ELF-1 (cell line): Measurements from ENCODE around the gene AGK.
"Not testable (repeated sequence)": the region's sequence is repeated elsewhere in the genome, so short reads cannot be mapped to it uniquely, and the experiment has no call there.

ENCODE experiments used
- DNase-seq: peaks from one replicate; pipeline ENCODE4 v3.0.0-alpha.2; 2016; ENCODE audit warnings: low read depth, low spot score

The AGK gene

DNA sequence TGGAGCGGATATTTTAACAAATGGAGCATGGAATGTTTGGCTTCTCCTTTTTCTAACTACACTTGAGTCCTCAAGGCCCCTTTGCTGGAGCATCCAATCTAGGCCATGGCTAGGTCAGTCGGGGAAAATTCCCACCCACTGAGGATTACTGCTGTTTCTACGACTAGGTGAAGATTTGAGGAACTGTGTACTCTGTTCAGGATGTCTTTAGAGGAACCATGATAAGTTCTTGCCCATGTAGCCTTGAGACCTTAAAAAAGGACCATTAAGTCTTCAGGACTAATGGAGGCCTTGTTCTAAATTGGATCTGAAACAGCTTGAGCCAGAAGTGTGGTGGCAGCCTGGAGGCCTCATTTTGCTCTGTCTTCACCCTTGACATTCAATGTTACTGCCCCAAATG, 6.2 kb downstream of the AGK start:
- DNase-seq = no peak

DNA sequence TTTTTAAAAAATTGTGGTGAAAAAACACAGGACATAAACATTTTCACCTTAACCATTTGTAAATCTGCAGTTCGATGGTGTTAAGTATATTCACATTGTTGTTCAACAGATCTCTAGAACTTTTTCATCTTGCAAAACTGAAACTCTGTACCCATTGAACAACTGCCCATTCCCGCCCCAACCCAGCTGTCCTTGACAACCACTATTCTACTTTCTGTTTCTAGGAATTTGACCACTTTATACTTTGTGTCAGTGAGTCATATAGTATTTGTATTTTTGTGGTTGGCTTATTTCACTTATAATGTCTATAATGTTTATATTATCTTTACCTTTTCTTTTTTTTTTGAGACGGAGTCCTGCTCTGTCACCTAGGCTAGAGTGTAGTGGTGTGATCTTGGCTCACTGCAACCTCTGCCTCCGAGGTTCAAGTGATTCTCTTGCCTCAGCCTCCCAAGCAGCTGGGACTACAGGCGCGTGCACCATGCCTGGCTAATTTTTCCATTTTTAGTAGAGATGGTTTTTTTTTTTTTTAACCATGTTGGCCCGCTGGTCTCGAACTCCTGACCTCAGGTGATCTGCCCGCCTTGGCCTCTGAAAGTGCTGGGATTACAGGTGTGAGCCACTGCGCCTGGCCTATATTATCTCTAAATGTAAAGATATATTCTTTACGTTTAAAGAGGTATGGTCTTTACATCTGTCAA, 6.8 kb downstream of the AGK start:
- not testable (repeated sequence) for DNase-seq

DNA sequence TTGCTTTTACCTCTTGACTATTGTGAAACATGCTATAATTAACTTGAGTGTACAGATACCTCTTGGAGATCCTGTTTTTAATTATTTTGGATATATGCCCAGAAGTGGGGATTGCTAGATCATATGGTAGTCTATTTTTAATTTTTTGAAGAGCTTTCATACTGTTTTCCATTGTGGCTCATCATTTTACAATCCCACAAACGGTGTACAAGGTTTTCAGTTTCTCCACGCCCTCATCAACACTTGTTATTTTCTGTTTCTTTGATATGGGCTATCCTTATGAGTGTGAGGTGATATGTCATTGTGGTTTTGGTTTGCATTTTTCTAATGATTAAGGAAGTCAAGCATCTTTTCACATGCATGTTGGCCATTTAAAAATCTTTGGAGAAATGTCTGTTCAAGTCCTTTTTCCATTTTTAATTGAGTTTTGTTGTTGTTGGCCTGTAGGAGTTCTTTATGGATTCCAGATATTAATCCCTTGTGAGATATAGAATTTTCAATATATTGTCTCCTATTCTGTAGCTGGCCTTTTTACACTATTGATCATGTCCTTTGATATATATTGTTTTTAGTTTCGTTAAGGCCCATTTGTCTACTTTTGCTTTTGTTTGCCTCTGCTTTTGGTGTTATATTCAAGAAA, 7.5 kb downstream of the AGK start:
- no peak for DNase-seq

DNA sequence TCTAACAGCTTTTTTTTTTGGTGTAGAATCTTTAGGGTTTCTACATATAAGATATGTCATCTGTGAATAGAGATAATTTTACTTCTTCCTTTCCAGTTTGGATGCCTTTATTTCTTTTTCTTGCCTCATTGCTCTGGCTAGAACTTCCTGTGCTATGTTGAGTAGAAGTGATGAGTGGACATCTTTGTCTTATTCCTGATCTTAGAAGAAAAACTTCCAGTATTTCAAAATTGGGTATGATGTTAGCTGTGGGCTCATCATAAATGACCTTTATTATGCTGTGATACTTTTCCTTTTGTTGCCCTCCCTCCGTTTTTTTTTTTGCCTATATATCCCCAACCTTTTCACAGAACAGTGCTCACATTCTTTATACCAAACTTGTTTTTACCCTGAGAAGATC, 8.8 kb downstream of the AGK start:
- no peak for DNase-seq

DNA sequence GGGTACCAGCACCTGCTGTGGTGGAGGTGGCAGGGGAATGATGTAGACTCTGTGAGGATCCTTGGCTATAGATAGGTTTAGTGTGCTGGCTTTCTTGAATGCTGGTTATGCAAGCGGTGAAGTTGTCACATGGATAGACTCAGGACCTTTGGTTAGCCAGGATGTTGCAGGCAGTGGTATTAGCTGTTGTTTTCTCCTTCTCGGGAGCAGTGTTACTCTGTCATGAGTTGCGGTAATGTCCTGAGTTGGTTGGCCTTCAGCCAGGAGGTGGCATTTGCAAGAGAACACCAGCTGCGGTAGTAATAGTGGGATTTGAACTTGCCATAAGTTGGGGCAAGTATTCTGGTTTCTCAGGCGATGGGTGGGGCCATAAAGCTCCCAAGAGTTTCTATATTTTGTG, 10.8 kb downstream of the AGK start:
- DNase-seq = no peak

DNA sequence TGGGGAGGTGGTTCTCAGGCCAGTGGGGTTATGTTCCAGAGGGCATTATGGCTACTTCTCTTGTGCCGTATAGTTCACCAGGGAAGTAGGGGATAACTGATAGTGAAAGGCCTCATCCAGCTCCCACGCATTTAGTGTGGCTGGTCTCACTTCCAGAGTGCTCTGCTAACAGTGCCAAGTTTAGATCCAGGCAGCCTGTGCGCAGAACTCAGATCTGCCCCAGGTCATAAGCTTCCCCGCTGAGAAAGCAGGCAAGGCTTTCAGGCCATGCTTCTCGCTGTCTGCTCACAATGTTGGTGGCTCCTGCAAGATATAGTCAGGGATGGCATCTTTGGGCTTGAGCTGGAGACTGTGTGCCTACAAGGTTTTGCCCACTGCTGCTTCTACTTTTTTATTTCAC, 11.3 kb downstream of the AGK start:
- DNase-seq = no peak

DNA sequence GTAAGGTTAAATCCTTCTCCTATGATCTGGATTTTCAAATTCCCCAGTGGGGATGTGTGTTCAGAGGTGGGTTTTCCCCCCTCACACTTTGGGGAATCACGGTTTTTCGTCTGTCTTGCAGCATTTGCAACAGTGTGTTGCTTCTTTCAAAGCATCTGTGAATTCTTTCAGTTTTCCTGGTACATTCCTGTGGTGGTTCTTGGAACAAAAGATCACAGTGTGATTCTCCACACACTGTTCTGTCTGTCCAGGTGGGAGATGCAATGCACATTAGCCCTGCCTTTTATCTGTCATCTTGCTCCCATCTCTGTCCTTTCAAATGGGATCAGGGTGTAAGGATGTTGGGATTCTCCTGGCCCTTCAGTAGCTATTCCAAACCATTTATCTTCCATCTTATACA, 11.8 kb downstream of the AGK start:
- DNase-seq = no peak

DNA sequence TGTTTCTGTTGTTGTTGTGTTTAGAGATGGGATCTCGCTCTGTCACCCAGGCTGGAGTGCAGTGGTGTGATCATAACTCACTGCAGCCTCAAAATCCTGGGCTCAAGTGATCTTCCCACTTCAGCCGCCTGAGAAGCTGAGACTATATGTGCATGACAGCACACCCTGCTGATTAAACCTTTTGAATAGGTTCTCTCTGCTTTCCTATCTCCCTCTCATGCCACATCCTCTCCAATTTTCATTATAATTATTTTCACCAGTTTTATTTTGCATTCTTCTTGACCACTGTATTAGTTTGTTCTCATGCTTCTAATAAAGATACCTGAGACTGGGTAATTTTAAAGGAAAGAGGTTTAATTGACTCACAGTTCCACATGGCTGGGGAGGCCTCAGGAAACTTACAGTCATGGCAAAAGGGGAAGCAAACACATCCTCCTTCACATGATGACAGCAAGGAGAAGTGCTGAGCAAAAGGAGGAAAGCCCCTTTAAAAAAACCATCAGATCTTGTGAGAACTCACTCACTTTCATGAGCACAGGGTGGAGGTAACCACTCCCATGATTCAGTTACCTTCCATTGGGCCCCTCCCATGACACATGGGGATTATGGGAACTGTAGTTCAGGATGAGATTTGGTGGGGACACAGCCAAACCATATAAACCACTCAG, 12.9 kb downstream of the AGK start:
- no peak for DNase-seq

DNA sequence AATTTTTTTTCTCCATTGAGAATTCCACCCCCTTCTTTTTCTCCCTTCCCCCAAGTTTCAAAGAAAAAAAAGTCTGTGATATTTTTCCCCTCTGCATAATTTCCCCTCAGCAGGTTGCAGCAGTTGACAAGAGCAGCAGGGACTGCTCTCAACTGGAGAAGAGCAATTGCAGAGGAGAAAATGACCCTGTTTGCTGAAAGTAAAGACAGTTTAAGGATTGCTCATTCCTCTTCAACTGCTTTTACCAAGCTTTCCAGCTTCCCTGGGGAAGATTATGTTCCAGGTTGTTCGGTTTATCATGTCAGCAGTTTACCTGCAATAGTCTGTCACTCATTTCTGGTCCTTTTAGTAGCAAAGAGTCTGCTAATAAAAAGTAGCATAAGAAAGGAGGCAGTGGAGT, 16.2 kb downstream of the AGK start:
- DNase-seq = no peak

DNA sequence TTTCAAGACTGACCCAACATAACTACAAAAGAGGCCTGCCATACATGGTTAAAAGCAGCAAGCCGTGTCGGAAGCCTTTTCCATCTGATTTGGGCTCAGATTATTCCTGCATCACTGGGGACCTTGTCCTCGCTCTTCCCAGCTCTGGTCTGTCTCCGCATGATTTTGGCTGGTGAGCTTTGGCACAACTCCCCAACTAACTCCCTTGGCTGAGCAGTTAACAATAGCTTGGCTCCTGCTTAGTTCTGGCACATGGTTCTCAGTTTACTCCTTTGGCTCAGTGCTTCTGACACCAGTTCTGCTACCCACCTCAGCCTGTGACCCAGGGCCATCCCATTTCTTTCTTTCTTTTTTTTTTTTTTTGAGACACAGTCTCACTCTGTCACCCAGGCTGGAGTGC, 17.0 kb downstream of the AGK start:
- DNase-seq = no peak

DNA sequence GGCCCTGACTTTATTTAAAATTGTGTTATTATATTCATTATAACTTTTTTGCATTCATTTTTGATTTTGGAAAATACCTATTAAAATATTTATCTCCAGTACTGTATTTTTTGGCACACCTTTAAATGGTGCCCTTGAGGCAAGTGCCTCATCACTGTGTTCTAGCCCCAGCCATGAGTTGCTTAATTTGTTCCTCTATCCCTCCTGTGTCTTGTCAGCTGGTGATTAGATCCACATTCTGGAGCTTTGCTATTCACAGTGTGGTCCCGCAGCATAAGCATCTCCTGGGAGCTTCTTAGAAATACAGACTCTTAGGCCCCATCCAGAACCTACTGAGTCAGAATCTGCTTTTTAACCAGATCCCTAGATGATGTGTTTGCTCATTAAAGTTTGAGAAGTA, 19.8 kb downstream of the AGK start:
- no peak for DNase-seq

DNA sequence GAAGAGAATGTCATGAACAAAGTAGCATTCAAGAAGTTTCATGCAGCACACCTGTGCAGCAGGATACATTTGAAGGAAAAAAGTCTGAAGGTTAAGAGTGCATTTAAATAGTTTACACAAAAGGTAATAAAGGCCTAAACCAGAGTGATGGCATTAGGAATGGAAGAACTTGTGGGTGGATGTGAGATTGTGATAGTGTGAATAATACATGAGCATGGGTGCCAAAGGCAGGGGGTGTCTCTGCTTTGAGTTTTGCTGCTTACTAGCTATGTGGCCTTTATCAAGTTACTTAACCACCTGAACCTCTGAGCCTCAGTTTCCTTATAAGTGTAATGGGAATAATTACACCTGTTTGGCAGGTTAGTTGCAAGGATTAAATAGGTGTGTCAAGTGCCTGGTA, 21.0 kb downstream of the AGK start:
- no peak for DNase-seq

DNA sequence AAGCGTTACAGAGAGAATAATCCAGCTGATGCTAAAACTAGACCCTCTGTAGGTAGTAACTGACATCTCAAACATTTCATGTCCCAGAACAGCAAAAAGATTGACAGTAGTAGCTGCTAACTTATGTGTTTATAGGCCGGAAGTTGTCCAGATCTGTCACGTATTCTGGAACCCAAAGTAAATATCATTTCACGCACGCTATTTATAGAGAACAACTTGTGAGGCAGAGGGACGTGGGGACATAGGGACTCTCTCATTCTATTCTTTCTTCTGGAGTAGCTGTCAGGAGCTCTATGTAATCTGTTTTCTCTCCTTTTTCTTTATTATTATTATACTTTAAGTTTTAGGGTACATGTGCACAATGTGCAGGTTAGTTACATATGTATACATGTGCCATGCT, 22.3 kb downstream of the AGK start:
- DNase-seq = no peak

DNA sequence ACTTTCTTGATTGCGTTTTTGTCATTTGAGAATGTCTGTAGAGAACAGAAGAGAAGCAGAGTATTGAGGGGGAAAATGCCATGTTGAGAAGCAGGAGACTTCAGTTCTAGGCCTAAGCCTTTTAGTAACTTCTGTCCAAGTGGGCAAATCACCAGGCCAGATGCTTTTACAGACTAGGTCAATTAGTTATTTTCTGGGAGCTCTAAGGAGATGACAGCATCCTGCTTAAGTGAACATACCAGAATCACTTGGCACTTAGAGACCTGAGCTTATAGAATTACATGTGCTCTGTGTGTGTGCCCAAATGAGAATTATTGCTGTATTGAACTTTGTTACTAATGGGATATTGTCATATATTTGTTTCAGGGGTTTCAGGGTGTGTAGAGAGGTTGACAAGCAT, 24.0 kb downstream of the AGK start:
- no peak for DNase-seq

DNA sequence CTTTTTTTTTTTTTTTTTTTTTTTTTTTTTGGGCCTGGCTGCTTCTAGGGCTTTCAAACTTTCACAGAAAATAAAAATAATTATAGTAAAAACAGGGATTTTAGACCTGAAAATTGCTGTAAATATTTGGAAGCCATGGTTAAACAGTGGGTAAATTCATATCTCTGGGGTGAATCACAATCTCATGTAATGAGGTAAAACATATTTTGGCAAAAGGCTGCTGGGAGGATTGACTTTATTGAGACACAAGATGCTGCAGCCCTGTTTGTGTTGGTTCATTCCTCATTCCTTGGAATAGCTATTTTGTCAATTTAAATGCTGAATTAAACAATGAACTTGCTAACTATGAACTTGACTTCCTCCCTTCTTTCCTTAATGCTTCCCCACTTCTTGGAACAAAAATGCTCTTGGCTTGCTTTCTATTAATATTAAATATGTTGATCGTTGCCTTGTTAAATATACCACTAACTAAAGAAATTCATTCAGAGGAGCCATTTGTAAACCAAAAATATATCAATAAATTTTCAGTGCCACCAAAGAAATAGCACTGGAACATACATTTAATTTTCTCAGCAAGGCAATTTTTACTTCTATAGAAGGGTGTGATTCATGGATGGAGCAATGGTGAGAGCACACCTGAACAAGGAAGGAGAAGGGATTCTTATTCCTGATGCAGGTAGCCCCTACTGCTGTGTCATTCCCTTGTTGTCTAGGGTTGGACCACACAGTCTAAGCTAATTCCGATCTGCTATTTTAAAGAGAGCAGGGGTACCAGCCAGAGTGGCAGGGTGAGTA, 24.6 kb downstream of the AGK start:
- DNase-seq = no peak

DNA sequence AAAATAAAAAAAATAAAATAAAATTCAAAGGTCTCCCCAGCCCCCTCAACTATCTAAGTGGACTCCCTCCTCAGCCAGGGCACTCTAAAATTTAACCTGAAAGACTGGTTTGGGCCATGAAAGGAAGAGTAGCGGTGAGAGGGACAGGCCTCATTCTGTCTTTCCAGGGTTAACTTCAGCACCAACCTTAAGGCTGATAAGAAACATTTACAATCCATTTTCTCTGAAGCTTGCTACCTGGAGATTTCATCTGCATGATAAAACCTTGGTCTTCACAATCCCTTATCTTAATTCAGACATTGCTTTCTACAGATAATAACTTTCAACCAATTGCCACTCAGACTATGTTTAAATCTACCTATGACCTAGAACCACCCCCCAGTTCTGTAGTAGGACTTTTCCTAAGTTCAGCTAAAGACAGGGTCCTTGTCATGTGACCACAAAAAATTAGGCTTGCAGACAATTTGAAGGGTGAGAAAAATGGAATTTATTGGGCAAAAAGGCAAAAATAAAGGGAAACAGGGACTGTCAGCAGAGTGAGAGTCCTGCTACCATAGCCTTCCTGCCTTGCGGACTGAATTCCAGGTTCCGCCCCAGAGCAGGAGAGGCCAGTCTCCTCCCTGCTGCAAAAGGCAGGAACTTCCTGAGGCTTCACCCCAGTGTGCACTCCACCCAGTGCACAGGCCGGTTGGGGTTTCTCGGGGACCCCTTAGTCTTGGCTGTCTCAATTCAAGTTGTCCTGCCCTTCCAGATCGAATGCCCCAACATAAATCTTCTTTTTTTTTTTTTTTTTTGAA, 26.0 kb downstream of the AGK start:
- DNase-seq = no peak

DNA sequence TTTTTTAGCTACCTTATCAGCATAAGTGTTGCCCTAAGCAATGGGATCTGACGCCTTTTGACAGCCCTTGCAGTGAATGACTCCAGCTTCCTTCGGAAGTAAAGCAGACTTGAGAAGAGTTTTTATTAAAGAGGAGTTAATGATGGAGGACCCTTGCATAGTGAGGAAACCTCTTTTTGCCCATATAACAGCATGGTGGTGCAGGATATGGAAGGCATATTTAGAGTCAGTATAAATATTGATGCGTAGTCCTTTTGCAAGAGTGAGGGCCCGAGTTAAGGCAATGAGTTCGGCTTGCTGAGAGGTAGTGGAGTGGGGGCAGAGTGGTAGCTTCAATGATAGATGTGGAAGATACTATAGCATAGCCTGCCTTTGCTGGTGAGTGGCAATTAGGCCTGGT, 28.7 kb downstream of the AGK start:
- DNase-seq = not testable (repeated sequence)

DNA sequence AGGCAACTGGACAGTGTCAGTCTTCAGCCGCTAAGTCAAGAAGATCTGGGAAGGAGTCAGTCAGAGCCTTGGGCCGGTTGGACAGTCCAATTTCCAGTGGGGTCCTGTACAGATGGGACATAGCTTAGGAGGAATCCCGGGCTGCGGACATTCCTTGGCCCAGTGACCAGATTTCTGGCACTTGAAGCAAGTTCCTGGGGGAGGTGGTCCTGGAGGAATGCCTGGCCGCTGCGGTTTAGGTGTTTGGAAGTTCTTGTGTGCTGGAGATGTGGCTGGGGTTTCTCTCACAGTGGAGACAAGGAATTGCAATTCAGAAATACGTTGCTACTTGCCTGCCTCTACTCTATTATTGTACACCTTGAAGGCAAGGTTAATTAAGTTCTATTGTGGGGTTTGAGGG, 30.9 kb downstream of the AGK start:
- DNase-seq = not testable (repeated sequence)

DNA sequence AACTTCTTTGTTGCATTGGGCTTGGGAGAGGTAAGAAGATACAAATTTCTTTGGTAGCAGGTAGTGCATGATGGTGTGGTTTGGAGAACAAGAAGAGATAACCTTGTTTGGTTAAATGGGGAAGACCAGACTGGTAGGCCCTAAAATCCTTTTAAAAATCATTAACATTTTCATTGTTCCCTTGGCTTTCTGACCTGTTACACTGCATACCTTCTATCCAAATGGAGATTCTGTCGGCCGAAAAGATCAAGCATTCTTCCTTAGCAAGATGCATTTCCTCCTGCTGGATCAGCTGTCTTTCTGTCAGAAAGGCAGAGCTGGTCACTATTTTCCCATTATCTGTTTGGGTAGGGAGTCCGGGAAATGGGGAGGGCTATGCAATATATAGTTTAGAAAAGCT, 33.7 kb downstream of the AGK start:
- peak; percentile 67 for DNase-seq

DNA sequence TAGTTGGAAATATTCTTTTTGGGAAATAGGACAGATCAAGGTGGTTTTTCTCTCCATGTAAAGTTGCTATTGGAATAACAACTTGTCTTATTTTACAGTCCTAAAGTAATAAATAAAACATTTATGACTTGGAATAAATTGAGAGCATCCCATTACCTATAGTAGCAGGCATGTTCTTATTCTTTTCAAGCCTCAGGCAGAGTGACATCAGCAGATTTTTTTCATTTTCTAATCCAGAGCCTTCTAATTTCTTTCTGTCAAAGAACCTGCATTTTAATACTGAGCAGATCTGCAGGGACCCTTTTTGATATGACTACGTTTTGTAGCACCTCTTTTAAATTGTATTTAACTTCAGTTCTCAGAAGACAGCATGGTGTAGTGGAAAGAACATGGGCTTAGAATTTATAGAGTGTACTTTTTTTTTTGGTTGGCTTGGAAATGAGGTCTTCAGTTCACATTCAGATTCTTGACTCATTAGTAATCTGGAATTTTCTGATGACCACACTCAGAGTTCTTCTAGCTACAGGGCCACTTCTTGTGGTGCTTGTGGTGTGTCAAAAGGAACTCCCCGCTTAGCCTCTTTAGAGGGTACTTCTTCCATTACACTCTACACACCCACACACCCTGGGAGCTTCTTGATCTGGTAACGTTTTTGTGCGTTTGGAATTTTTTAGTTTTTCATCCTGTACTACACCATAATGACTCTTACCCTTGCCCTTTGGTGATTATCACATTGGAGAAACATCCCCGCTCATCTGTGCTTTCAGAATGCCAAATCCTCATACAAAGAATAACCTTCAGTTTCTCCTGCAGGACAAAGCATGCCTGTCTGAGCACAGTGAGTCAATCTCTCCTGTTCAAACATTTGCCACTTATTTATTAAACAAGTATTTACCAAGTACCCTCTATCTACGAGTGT, 34.6 kb downstream of the AGK start:
- DNase-seq = no peak

DNA sequence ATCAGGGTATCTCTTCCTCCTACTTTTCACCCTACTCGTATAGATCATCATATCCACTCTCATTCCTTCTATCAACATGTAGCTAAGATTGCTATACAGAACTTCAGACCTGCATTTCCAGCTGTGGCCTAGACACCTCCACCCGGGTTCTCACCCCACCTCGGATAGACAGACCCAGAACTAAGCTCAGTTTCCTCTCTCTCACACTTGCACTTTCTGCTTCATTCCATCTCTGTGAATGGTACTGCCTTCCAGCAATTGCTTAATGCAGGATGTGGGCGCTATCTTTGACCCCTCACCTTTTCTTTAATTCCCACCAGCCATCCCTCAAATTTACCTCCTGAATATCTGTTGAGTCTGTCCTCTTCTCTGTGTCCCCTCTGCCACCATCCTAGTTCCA, 35.7 kb downstream of the AGK start:
- DNase-seq = no peak
